Esophagus squamous epithelium (tissue), 5 donors: Measurements from ENCODE around the gene SEC24D. TPM values are rescaled to one million over a fixed set of nuclear protein-coding genes. Genes with fewer than 3 reads are reported as not detected.

Source experiments
- DNase-seq: peaks from one replicate; lab custom pipeline; 2025; lab: John Stamatoyannopoulos, UW
- H3K27ac ChIP-seq, 4 donors: fragments of 200-600 bp; sonication (generic); one replicate each; pipeline ENCODE4 v1.5.1; 2016 to 2019; ENCODE audit warnings: mild to moderate bottlenecking in 1 of 4
- H3K27me3 ChIP-seq, 4 donors: fragments of 200-600 bp; sonication (generic); 1 replicate in 3 of 4; 2 replicates in 1 of 4; pipeline versions ENCODE4 v1.5.1 to v1.6.0; 2017 to 2021; ENCODE audit warnings: antibody characterized with exemption in 1 of 4
- H3K36me3 ChIP-seq, 3 donors: fragments of 200-600 bp; sonication (generic); one replicate each; pipeline ENCODE4 v1.5.1; 2016 to 2019
- H3K4me1 ChIP-seq, 3 donors: fragments of 200-600 bp; sonication (generic); one replicate each; pipeline ENCODE4 v1.5.1; 2017 to 2019
- H3K4me3 ChIP-seq, 4 donors: fragments of 200-600 bp; sonication (generic); 1 replicate in 3 of 4; 2 replicates in 1 of 4; pipeline ENCODE4 v1.5.1; 2016 to 2019; ENCODE audit warnings: mild to moderate bottlenecking in 2 of 4, moderate library complexity in 1 of 4
- H3K9me3 ChIP-seq, 3 donors: fragments of 200-600 bp; sonication (generic); one replicate each; pipeline ENCODE4 v1.5.1; 2016 to 2019
- CTCF ChIP-seq, 6 experiments: fragments of 450-650 bp in 4 of 6; fragments of 200-600 bp in 2 of 6; sonication (generic) in 2 of 6; IDR thresholded peaks; one replicate each; pipeline ENCODE4 v1.5.1; 2016 to 2019; ENCODE audit warnings: antibody characterized with exemption in 6 of 6, mild to moderate bottlenecking in 4 of 6, moderate library complexity in 4 of 6
- POLR2A ChIP-seq, 4 donors: fragments of 450-650 bp; IDR thresholded peaks; one replicate each; pipeline ENCODE4 v1.6.1; 2017; ENCODE audit warnings: antibody characterized with exemption in 4 of 4, mild to moderate bottlenecking in 4 of 4, moderate library complexity in 3 of 4
- WGBS, 2 donors: methylation state at CpG; one replicate each; pipeline ENCODE4 v1.1.5; 2018; 5-methylcytosine and 5-hydroxymethylcytosine counted together
- intact Hi-C: fragments of 100-400 bp; cut with DNase I; formaldehyde crosslinking; loops from one replicate; pipeline ENCODE4 v1.15.0; 2022
- total RNA-seq, 4 donors: library from RNA; depleted of rRNA; stranded (reverse); fragments of >200 nt; gene quantifications; one replicate each; pipeline ENCODE4 v1.1.0, GENCODE V29; 2016
- donor health status: DM: yes; HTN: yes; CAD: no.

SEC24D gene
- total RNA-seq, 4 donors from 2014 or later = 18.5 to 33.6 (median 21.6) TPM

DNA sequence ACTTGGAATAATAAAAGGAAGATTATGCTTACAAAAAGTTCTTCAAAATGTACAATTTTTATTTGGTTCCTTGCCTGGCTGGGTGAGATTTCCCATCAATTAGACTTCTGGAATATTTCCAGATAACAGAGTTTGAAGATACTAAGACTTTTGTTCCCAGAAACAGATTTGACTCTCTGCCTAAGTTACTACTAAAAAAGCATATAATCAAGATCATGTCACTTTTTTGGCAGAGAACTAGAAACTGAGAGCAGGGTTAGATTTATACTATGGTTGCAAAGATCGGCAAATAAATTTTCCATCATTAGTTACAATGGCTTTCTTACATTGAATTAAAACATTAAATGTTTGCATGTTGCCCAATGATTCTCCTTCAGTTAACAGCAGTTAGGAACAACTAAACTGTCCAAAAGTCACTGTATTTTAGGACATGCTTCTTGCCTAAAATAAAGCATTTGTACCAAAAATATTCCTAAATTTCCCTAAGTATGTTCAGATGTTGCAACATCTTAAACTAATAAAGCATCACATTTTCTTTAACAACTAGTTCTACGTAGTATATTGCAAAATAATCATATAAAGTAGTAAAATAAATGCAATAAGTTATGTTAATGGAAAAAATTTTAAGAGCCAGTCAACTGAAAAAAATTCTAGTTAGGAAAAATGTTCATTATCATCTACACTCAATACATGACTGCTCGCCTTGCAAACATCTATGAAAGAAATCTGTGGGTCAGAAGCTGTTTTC is 73.0 kb downstream of the SEC24D start:
- TF ChIP-seq POLR2A (IDR thresholded peaks at IDR 0.05) (no peak), CTCF (IDR thresholded peaks at IDR 0.05) (no peak)
- no peaks in the 10 kb centered on the region for H3K27me3 ChIP-seq
- H3K27ac ChIP-seq = peak overlapping the region in 3 of 4 donors; percentile 76 to 84 (median 80)
- 50 to 54% methylated on average over 3 of the region's 3 CpGs for WGBS, 2 donors
- no peak overlapping the region for H3K4me3 ChIP-seq
- no peaks in the 10 kb centered on the region for H3K9me3 ChIP-seq
- H3K36me3 ChIP-seq = peaks cover 7 to 32% (median 8%) of the 10 kb centered on the region in 3 donors
- H3K4me1 ChIP-seq = peaks cover 0 to 87% (median 30%) of the 10 kb centered on the region in 3 donors
- intact Hi-C loops = no loop called here
- no peak for DNase-seq

DNA sequence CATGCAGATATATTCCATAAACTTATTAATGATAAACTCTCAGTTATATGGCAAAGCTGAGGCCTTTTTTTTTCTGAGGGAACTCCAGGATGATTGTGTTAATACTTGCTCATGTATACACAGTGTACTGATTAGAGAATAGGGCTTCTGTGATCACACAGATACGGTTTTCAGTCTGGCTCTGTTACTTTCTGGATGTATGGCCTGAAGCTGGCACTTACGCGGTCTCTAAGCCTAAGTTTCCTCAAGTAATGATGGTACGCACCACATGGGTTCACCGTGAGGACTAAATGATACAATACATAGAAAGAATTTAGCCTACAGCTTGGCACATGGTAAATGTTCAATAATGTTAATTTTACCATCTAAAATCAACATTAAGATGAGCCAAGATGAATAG is 73.8 kb downstream of the SEC24D start:
- intact Hi-C loops = no loop called here
- no peak for DNase-seq
- 48 to 63% methylated on average over 5 of the region's 5 CpGs for WGBS, 2 donors
- Histone ChIP-seq H3K27me3 (no peaks in the 10 kb centered on the region), H3K9me3 (no peaks in the 10 kb centered on the region), H3K4me1 (peaks cover 0 to 95% (median 30%) of the 10 kb centered on the region in 3 donors), H3K36me3 (peaks cover 7 to 24% (median 8%) of the 10 kb centered on the region in 3 donors), H3K27ac (peak overlapping the region in 3 of 4 donors; percentile 76 to 84 (median 82)), H3K4me3 (no peak overlapping the region)
- TF ChIP-seq POLR2A (IDR thresholded peaks at IDR 0.05) = no peak
- TF ChIP-seq CTCF (IDR thresholded peaks at IDR 0.05) = no peak

DNA sequence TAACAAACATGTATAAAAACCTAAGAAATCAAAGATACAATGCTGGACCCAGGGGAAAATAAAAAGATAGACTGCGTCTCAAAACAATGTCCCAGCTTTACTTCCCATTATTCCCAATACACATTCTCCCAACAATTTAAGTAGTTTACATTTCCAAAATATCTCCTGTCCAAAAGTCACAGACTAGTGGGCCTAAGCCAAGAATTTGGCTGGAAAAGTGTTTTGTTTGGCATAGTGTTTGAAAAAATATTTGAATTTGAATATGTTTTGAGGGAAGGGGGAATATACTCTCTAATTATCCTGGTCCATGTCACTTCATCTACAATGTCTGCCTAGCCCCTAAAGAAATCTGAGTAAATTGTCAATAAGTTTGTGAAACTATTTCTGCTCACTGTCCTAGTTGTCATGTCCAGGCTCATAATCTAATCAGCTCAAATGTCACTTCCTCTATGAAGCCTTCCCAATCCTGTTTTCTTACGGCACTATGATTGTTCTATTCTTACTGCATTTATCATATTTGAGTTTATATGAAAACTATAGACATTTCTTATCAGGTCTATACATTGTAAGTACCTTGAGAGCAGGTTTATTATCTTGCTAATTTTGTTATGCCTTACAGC is 74.4 kb downstream of the SEC24D start:
- peaks cover 2 to 18% (median 4%) of the 10 kb centered on the region in 3 donors for H3K36me3 ChIP-seq
- TF ChIP-seq POLR2A (IDR thresholded peaks at IDR 0.05) = no peak
- TF ChIP-seq CTCF (IDR thresholded peaks at IDR 0.05) = no peak
- no peaks in the 10 kb centered on the region for H3K27me3 ChIP-seq
- H3K9me3 ChIP-seq = no peaks in the 10 kb centered on the region
- WGBS, 2 donors = 51 to 58% methylated on average over 2 of the region's 2 CpGs
- intact Hi-C loops = no loop called here
- H3K27ac ChIP-seq = peak overlapping the region; percentile 6 to 84 (median 66)
- peaks cover 0 to 98% (median 30%) of the 10 kb centered on the region in 3 donors for H3K4me1 ChIP-seq
- H3K4me3 ChIP-seq = no peak overlapping the region
- DNase-seq = no peak

DNA sequence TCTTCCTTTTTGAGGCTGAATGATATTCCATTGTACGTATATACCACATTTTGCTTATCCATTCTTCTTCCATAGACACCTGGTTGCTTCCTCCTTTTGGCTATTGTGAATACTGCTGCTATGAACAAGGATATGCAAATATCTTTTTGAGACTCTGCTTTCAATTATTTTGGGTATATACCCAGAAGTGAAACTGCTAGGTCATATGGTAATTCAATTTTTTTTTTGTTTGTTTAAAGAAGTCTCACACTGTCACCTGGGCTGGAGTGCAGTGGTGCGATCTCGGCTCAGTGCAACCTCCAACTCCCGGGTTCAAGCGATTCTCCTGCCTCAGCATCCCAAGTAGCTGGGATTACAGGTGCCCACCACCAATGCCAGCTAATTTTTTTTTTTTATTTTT is 75.4 kb downstream of the SEC24D start:
- 92 to 97% methylated on average over 5 of the region's 5 CpGs for WGBS, 2 donors
- TF ChIP-seq CTCF (IDR thresholded peaks at IDR 0.05) (no peak), POLR2A (IDR thresholded peaks at IDR 0.05) (no peak)
- Histone ChIP-seq H3K4me3 (no peak overlapping the region), H3K27me3 (no peaks in the 10 kb centered on the region), H3K36me3 (peaks cover 0 to 13% (median 2%) of the 10 kb centered on the region in 3 donors), H3K9me3 (no peaks in the 10 kb centered on the region), H3K27ac (peak overlapping the region in 3 of 4 donors; percentile 76 to 78 (median 76)), H3K4me1 (peaks cover 0 to 98% (median 20%) of the 10 kb centered on the region in 3 donors)
- intact Hi-C loops = no loop called here
- no peak for DNase-seq

DNA sequence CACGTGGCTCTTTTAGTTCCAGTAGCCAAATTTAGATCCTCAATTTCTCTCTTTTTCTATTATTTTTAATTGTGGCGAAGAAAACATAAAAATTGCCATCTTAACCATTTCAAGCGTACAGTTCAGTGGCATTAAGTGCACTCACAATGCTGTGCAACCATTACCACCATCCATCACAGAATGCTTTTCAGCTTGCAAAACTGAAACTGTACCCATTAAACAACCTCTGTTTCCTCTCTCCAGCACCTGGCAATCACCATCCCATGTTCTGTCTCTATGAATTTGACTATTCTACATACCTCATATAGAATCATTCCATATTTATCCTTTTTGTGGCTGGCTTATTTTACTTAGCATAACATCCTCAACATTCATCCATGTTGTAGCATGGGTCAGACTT is 75.8 kb downstream of the SEC24D start:
- Histone ChIP-seq H3K9me3 (no peaks in the 10 kb centered on the region), H3K4me3 (no peak overlapping the region), H3K36me3 (peaks cover 0 to 13% (median 2%) of the 10 kb centered on the region in 3 donors), H3K4me1 (peaks cover 0 to 98% (median 17%) of the 10 kb centered on the region in 3 donors), H3K27ac (peak overlapping the region; percentile 4 to 78 (median 76)), H3K27me3 (no peaks in the 10 kb centered on the region)
- intact Hi-C loops = no loop called here
- DNase-seq = no peak
- no peak for TF ChIP-seq CTCF (IDR thresholded peaks at IDR 0.05)
- no peak for TF ChIP-seq POLR2A (IDR thresholded peaks at IDR 0.05)
- WGBS, 2 donors = 85 to 89% methylated on average over 3 of the region's 3 CpGs
